Right lung (tissue), 10 donors: ENCODE data around the gene AFM. TPM values are rescaled to one million over a fixed set of nuclear protein-coding genes. Genes with fewer than 3 reads are reported as not detected.

Experiments used
- DNase-seq, 2 donors: peaks; one replicate each; pipeline ENCODE4 v3.0.0-alpha.2; 2013
- long read RNA-seq, 8 donors: transcript quantifications; one replicate each; lab custom pipeline, GENCODE V29; 2026
- polyA plus RNA-seq, 5 donors: library from polyadenylated mRNA; unstranded; fragments of 120-200 nt; gene quantifications; one replicate each; pipeline versions ENCODE4 v1.2.1 to v1.2.3, GENCODE V29; 2013; ENCODE audit warnings: inconsistent platforms in 1 of 5, low replicate concordance in 1 of 5; ENCODE audit not compliant: insufficient read length in 5 of 5, insufficient read depth in 1 of 5

AFM gene
- polyA plus RNA-seq: under 1 TPM in 2 of 5 donors, not detected in 3; 0.15 to 0.29 TPM
- long read RNA-seq, donor 1: 0 reads
- long read RNA-seq, donor 2: 0 reads
- long read RNA-seq, donor 3: 0 reads
- long read RNA-seq, donor 4: 0 reads
- long read RNA-seq, donor 5: 0 reads
- long read RNA-seq, donor 6: 0 reads
- long read RNA-seq, donor 7: 0 reads
- long read RNA-seq, donor 8: 0 reads

- DNase-seq: no peak
Observed at GRCh38 chr4:73481358-73481757, at the start of gene AFM. AFM (plus strand) TSS chr4:73481745; CDS start chr4:73481776, 31 bp downstream.

GRCh38 chr4:73431813-73432168, 49.8 kb upstream of the AFM start:
- DNase-seq: no peak

- no peak for DNase-seq
Observed at GRCh38 chr4:73432169-73433000, 49.2 kb upstream of the AFM start.

GRCh38 chr4:73433140-73433539, 48.4 kb upstream of the AFM start:
- DNase-seq: no peak

- DNase-seq: no peak
Observed at GRCh38 chr4:73434311-73434710, 47.2 kb upstream of the AFM start.

GRCh38 chr4:73435984-73436383, 45.6 kb upstream of the AFM start, which contains the start of gene AFP:
AFP (plus strand) TSS chr4:73436221; CDS start chr4:73436263, 42 bp downstream.
- DNase-seq: no peak

GRCh38 chr4:73436674-73437557, 44.6 kb upstream of the AFM start:
- no peak for DNase-seq

GRCh38 chr4:73437558-73437956, 44.0 kb upstream of the AFM start:
- DNase-seq: no peak

- DNase-seq: no peak
Observed at GRCh38 chr4:73438048-73438447, 43.5 kb upstream of the AFM start.

GRCh38 chr4:73438582-73439215, 42.8 kb upstream of the AFM start:
- DNase-seq: no peak

- no peak for DNase-seq
Observed at GRCh38 chr4:73439445-73439844, 42.1 kb upstream of the AFM start.

- DNase-seq: no peak
Observed at GRCh38 chr4:73439991-73440390, 41.6 kb upstream of the AFM start.

GRCh38 chr4:73440653-73441052, 40.9 kb upstream of the AFM start:
- DNase-seq: no peak

GRCh38 chr4:73442275-73442674, 39.3 kb upstream of the AFM start:
- no peak for DNase-seq

- no peak for DNase-seq
Observed at GRCh38 chr4:73443224-73443623, 38.3 kb upstream of the AFM start.

GRCh38 chr4:73445383-73446335, 35.9 kb upstream of the AFM start:
- DNase-seq: no peak

- DNase-seq: peak in 1 of 2 donors; percentile 21
Observed at GRCh38 chr4:73446336-73446938, 35.1 kb upstream of the AFM start.

GRCh38 chr4:73447671-73448070, 33.9 kb upstream of the AFM start:
- no peak for DNase-seq

GRCh38 chr4:73448448-73449203, 32.9 kb upstream of the AFM start:
- no peak for DNase-seq
